Erythroblast (primary cell): ENCODE measurements around the gene CLEC4F.

ENCODE experiments used
- GATA1 ChIP-seq: IDR thresholded peaks from 2 replicates; pipeline ENCODE4 v1.6.1; 2011; ENCODE audit warnings: low read depth, mild to moderate bottlenecking, control low read depth, low read length, moderate library complexity
- POLR2A ChIP-seq: IDR thresholded peaks from 2 replicates; pipeline ENCODE4 v1.6.1; 2011; ENCODE audit warnings: mild to moderate bottlenecking, low read length

DNA sequence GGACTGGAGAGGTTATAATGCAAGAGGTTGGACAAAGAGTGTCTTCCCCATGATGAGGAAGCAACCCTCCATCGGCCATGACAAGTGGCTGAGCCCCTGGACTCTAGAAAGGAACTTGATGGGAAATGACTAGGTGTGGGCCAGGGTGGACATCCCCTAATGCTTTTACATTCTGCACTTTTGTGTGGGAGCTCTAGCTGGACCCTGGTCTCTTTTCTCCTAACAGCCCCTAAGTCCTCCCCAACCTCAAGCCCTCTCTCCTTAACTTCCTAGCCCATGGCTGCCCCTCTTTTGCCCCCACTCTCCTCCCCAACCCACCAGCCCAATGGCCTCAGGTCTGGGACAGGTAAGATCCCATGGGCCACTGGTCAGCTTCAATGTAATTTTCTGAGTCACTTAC is 12.8 kb upstream of the CLEC4F start:
- TF ChIP-seq POLR2A (no peak), GATA1 (no peak)
